Measurements from ENCODE around the gene SMURF2. TPM values are rescaled to one million over a fixed set of nuclear protein-coding genes. Genes with fewer than 3 reads are reported as not detected.
A peak's percentile ranks its signal among the peaks of the same experiment; 100 is the strongest.
"Not testable (repeated sequence)": the region's sequence is repeated elsewhere in the genome, so short reads cannot be mapped to it uniquely, and the experiment has no call there.

Gene SMURF2
- polyA plus RNA-seq, 2 of the 4 experiments (the other 2 are of a cell fraction), result 16.7 to 26.3 TPM

- ATAC-seq (0 out of 6 replicates have a peak, but pooled peaks of 1 of the 2 experiments have one; percentile 27), DNase-seq (ENCODE audit: low read depth in 1 of 2, low spot score in 1 of 2) (no peak), FAIRE-seq (peak; percentile 7)
- Histone ChIP-seq H3K4me2 (no peak overlapping the region), H3K4me1 (0 out of 3 replicates have a peak, but pooled peaks cover 2% of the 10 kb centered on the region), H3K27ac (no peak overlapping the region), H3K9me3 (no peaks in the 10 kb centered on the region), H3K4me3 (no peak overlapping the region)
- ChIA-PET CTCF (interaction anchor here (0.9 to 1.5 kb wide), 5 partner anchors 11 to 155 kb away, joined by 3 to 7 read pairs (median 3); no protein-coding TSS in a partner anchor), POLR2A (no interaction called here)
- TF ChIP-seq REST (IDR thresholded peaks at IDR 0.05), result no peak
- no peak for TF ChIP-seq MAFK (IDR thresholded peaks at IDR 0.05; ENCODE audit: partially characterized antibody)
- no peak for TF ChIP-seq HOXB13 (CRISPR knock-in tag; IDR thresholded peaks at IDR 0.05; ENCODE audit: low read depth)
- TF ChIP-seq POLR2A (IDR thresholded peaks at IDR 0.05; ENCODE audit: low read length), result no peak
- no peak for TF ChIP-seq HDAC2 (IDR thresholded peaks at IDR 0.05)
- no peak for TF ChIP-seq RCOR1 (IDR thresholded peaks at IDR 0.05; ENCODE audit: low read depth, low read length)
- TF ChIP-seq MYC (IDR thresholded peaks at IDR 0.05; ENCODE audit: borderline replicate concordance, low read length), result no peak
- TF ChIP-seq HEYL (CRISPR knock-in tag; IDR thresholded peaks at IDR 0.05), result no peak
- no peak for TF ChIP-seq RNF2 (IDR thresholded peaks at IDR 0.05; ENCODE audit: borderline replicate concordance, low read depth)
- TF ChIP-seq SREBF2 (IDR thresholded peaks at IDR 0.05), result no peak
- TF ChIP-seq SMC3 (IDR thresholded peaks at IDR 0.05), result no peak
- 76% methylated on average over 7 of the region's 7 CpGs for WGBS (ENCODE audit: missing lambda C conversion rate)
These were observed 81.5 kb downstream of the SMURF2 start for GRCh38 chr17:64580384-64581315.

GRCh38 chr17:64579917-64580316, 82.2 kb downstream of the SMURF2 start:
- Histone ChIP-seq H3K4me2 (no peak overlapping the region), H3K9me3 (no peaks in the 10 kb centered on the region), H3K4me3 (no peak overlapping the region), H3K27ac (no peak overlapping the region), H3K4me1 (no peaks in the 10 kb centered on the region)
- CTCF ChIA-PET, result interaction anchor here (0.7 to 1.5 kb wide), 6 partner anchors 19 to 156 kb away, joined by 3 to 7 read pairs (median 4); no protein-coding TSS in a partner anchor
- no peak for FAIRE-seq
- DNase-seq (ENCODE audit: low read depth in 1 of 2, low spot score in 1 of 2), result no peak
- TF ChIP-seq MAFK (IDR thresholded peaks at IDR 0.05; ENCODE audit: partially characterized antibody), result no peak
- POLR2A ChIA-PET, result no interaction called here
- no peak for ATAC-seq
- WGBS (ENCODE audit: missing lambda C conversion rate), result 87% methylated on average over 1 of the region's 1 CpG

- H3K4me3 ChIP-seq; H3K27ac ChIP-seq; ATAC-seq; H3K4me2 ChIP-seq; H3K4me1 ChIP-seq; POLR2A ChIA-PET; H3K9me3 ChIP-seq; DNase-seq (ENCODE audit: low read depth in 1 of 2, low spot score in 1 of 2); FAIRE-seq: not testable (repeated sequence)
- 86% methylated on average over 4 of the region's 4 CpGs for WGBS (ENCODE audit: missing lambda C conversion rate)
- CTCF ChIA-PET, result interaction anchor here (1.0 to 3.9 kb wide), 7 partner anchors 10 to 157 kb away, joined by 3 to 21 read pairs (median 5); no protein-coding TSS in a partner anchor
These were observed 85.1 kb downstream of the SMURF2 start for GRCh38 chr17:64577025-64577424.

- no peak overlapping the region for H3K4me2 ChIP-seq
- no peak for DNase-seq (ENCODE audit: low read depth in 1 of 2, low spot score in 1 of 2)
- no peak for ATAC-seq
- H3K4me3 ChIP-seq, result no peak overlapping the region
- 94% methylated on average over 3 of the region's 3 CpGs for WGBS (ENCODE audit: missing lambda C conversion rate)
- POLR2A ChIA-PET, result interaction anchor here (1.4 kb wide), 1 partner anchor 69 kb away, joined by 5 read pairs; the partner anchor contains the start of gene CEP95
- TF ChIP-seq EP300 (IDR thresholded peaks at IDR 0.05) (0 out of 5 replicates have a peak, but pooled peaks of 1 of the 2 experiments have one; percentile 9), POLR2AphosphoS2 (conservative IDR thresholded peaks at IDR 0.05; ENCODE audit: low read length) (no peak)
- CTCF ChIA-PET, result interaction anchor here (0.6 to 3.9 kb wide), 9 partner anchors 9 to 202 kb away, joined by 3 to 21 read pairs (median 3); no protein-coding TSS in a partner anchor
- H3K4me1 ChIP-seq, result 0 out of 3 replicates have a peak, but pooled peaks cover 4% of the 10 kb centered on the region
- FAIRE-seq, result no peak
- H3K27ac ChIP-seq, result no peak overlapping the region
- no peaks in the 10 kb centered on the region for H3K9me3 ChIP-seq
These were observed 86.7 kb downstream of the SMURF2 start for GRCh38 chr17:64575431-64575830.
